SU-DHL-6 (cell line): ENCODE results near the gene MARVELD3.

Experiments
- EZH2phosphoT487 ChIP-seq: fragments of 200-600 bp; sonication (generic), shearing (Covaris generic); conservative IDR thresholded peaks from 2 replicates; pipeline ENCODE4 v1.6.1; 2018; ENCODE audit warnings: mild to moderate bottlenecking, antibody characterized with exemption, low read length, moderate library complexity, mixed read lengths
- TF ChIP-seq, protein P1 (sequence below): fragments of 200-600 bp; sonication (generic); IDR thresholded peaks from one replicate; pipeline ENCODE4 v1.5.1; 2017; ENCODE audit warnings: antibody characterized with exemption, mild to moderate bottlenecking, low read length, moderate library complexity; ENCODE audit not compliant: insufficient read depth, poor library complexity, severe bottlenecking

DNA sequence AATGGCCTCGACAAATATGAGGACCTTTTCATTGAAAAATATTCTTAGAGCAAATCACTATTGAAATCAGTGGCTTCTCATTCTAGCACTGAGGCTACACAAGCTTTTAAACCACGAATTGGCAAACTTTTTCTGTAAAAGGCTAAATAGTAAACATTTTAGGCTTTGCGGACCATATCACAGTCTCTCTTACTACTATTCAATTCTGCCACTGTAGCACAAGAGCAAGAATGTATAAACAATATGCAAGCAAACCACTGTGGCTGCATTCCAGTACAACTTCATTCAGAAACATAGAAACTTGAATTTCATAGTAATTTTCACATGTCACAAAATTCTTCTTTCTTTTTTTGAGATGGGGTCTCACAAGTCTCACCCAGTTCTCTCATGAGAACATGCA lies 49.4 kb downstream of the MARVELD3 start:
- TF ChIP-seq, protein P1, sequence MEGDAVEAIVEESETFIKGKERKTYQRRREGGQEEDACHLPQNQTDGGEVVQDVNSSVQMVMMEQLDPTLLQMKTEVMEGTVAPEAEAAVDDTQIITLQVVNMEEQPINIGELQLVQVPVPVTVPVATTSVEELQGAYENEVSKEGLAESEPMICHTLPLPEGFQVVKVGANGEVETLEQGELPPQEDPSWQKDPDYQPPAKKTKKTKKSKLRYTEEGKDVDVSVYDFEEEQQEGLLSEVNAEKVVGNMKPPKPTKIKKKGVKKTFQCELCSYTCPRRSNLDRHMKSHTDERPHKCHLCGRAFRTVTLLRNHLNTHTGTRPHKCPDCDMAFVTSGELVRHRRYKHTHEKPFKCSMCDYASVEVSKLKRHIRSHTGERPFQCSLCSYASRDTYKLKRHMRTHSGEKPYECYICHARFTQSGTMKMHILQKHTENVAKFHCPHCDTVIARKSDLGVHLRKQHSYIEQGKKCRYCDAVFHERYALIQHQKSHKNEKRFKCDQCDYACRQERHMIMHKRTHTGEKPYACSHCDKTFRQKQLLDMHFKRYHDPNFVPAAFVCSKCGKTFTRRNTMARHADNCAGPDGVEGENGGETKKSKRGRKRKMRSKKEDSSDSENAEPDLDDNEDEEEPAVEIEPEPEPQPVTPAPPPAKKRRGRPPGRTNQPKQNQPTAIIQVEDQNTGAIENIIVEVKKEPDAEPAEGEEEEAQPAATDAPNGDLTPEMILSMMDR = no peak
- no peak for TF ChIP-seq EZH2phosphoT487
